GM23338 (cell line): ENCODE data around the gene PDE1A. TPM values are rescaled to one million over a fixed set of nuclear protein-coding genes. Genes with fewer than 3 reads are reported as not detected.

Source experiments
- ATAC-seq: fragments of 200-7000 bp; cut with Tn5 transposase; 3 replicates; pipeline ENCODE4 v1.9.1; 2020
- DNase-seq: peaks from one replicate; pipeline ENCODE4 v3.0.0-alpha.2; 2015; ENCODE audit warnings: low spot score
- H2AFZ ChIP-seq: fragments of 200-600 bp; sonication (generic); 2 replicates; pipeline ENCODE4 v1.8.0; 2016; ENCODE audit warnings: antibody characterized with exemption, mild to moderate bottlenecking, moderate library complexity
- H3F3A ChIP-seq: fragments of 200-600 bp; sonication (generic); replicated peaks from 2 replicates; pipeline ENCODE4 v1.8.0; 2017; ENCODE audit warnings: antibody characterized with exemption, mixed run types, low read depth
- H3K27ac ChIP-seq: fragments of 200-600 bp; sonication (generic); 2 replicates; pipeline ENCODE4 v1.6.1; 2016; ENCODE audit warnings: low read depth
- H3K27me3 ChIP-seq: fragments of 200-600 bp; sonication (generic); 2 replicates; pipeline ENCODE4 v1.8.0; 2016; ENCODE audit warnings: mild to moderate bottlenecking, mixed run types, moderate library complexity; ENCODE audit not compliant: insufficient read depth
- H3K36me3 ChIP-seq: fragments of 200-600 bp; sonication (generic); 2 replicates; pipeline ENCODE4 v1.8.0; 2016; ENCODE audit warnings: mild to moderate bottlenecking; ENCODE audit not compliant: insufficient read depth
- H3K4me1 ChIP-seq: fragments of 200-600 bp; sonication (generic); 2 replicates; pipeline ENCODE4 v1.8.0; 2016; ENCODE audit warnings: mild to moderate bottlenecking, moderate library complexity; ENCODE audit not compliant: insufficient read depth
- H3K4me2 ChIP-seq: fragments of 200-600 bp; sonication (generic); 2 replicates; pipeline ENCODE4 v1.7.1; 2017; ENCODE audit warnings: mixed run types
- H3K4me3 ChIP-seq: fragments of 200-600 bp; sonication (generic); 2 replicates; pipeline ENCODE4 v1.6.1; 2016; ENCODE audit warnings: mixed run types
- H3K79me2 ChIP-seq: fragments of 200-600 bp; sonication (generic); replicated peaks from 2 replicates; pipeline ENCODE4 v1.8.0; 2017; ENCODE audit warnings: mild to moderate bottlenecking; ENCODE audit not compliant: insufficient read depth
- H3K9me2 ChIP-seq: fragments of 200-600 bp; sonication (generic); 2 replicates; pipeline ENCODE4 v1.8.0; 2017; ENCODE audit not compliant: insufficient read depth
- H4K20me1 ChIP-seq: fragments of 200-600 bp; sonication (generic); replicated peaks from 2 replicates; pipeline ENCODE4 v1.8.0; 2017; ENCODE audit warnings: mild to moderate bottlenecking; ENCODE audit not compliant: insufficient read depth
- H3K27ac Mint-ChIP-seq: 2 replicates; pipeline ENCODE4 v1.8.0; 2020; ENCODE audit warnings: inconsistent platforms, mild to moderate bottlenecking, moderate library complexity, mixed read lengths
- H3K27me3 Mint-ChIP-seq: 3 replicates; pipeline ENCODE4 v1.8.0; 2022; ENCODE audit warnings: low read depth, mild to moderate bottlenecking, moderate library complexity, mixed read lengths, inconsistent platforms; ENCODE audit not compliant: insufficient read depth, poor library complexity
- H3K36me3 Mint-ChIP-seq: 3 replicates; pipeline ENCODE4 v1.8.0; 2021; ENCODE audit warnings: low read depth, mild to moderate bottlenecking, inconsistent platforms, moderate library complexity, mixed read lengths
- H3K4me1 Mint-ChIP-seq: 3 replicates; pipeline ENCODE4 v1.8.0; 2020; ENCODE audit warnings: mild to moderate bottlenecking, inconsistent platforms, mixed read lengths
- H3K4me3 Mint-ChIP-seq: 3 replicates; pipeline ENCODE4 v1.8.0; 2021; ENCODE audit warnings: moderate library complexity, mild to moderate bottlenecking, inconsistent platforms, mixed read lengths
- H3K9me3 Mint-ChIP-seq: 3 replicates; pipeline ENCODE4 v1.8.0; 2020; ENCODE audit warnings: moderate library complexity, mild to moderate bottlenecking, inconsistent platforms, mixed read lengths
- CREB1 ChIP-seq: fragments of 250-450 bp; sonication (Bioruptor Pico); IDR thresholded peaks from 2 replicates; pipeline ENCODE4 v1.5.0; 2020; ENCODE audit warnings: low read depth, mild to moderate bottlenecking, moderate library complexity
- JUNB ChIP-seq: IDR thresholded peaks from one replicate; pipeline ENCODE4 v1.6.1; 2016; ENCODE audit warnings: antibody characterized with exemption; ENCODE audit not compliant: unreplicated experiment
- NANOG ChIP-seq: IDR thresholded peaks from 2 replicates; pipeline ENCODE4 v1.6.1; 2016; ENCODE audit warnings: antibody characterized with exemption, borderline replicate concordance
- POLR2AphosphoS5 ChIP-seq: IDR thresholded peaks from 2 replicates; pipeline ENCODE4 v1.6.1; 2016; ENCODE audit warnings: antibody characterized with exemption, low read depth
- REST ChIP-seq: IDR thresholded peaks from one replicate; pipeline ENCODE4 v1.6.1; 2018; ENCODE audit warnings: antibody characterized with exemption; ENCODE audit not compliant: unreplicated experiment
- STAT1 ChIP-seq: IDR thresholded peaks from one replicate; pipeline ENCODE4 v1.6.1; 2016; ENCODE audit warnings: antibody characterized with exemption; ENCODE audit not compliant: unreplicated experiment
- ZNF114 ChIP-seq: fragments of 250-450 bp; sonication (Bioruptor Pico); IDR thresholded peaks from 2 replicates; pipeline ENCODE4 v1.5.0; 2020; ENCODE audit warnings: mild to moderate bottlenecking, moderate library complexity
- ZNF331 ChIP-seq: fragments of 250-450 bp; sonication (Bioruptor Pico); IDR thresholded peaks from 2 replicates; pipeline ENCODE4 v1.5.0; 2020; ENCODE audit warnings: low read depth, mild to moderate bottlenecking, moderate library complexity
- polyA plus RNA-seq: library from polyadenylated mRNA; unstranded; fragments of >200 nt; fragmentation: Nextera tagmentation; extraction: Ambion mirVana; gene quantifications from 2 replicates; pipeline ENCODE4 v1.2.1, GENCODE V29; 2016
- total RNA-seq: library from RNA; depleted of rRNA; stranded (reverse); fragments of >200 nt; shearing (Covaris generic); gene quantifications from 2 replicates; pipeline ENCODE4 v1.2.3, GENCODE V29; 2014
- TF ChIP-seq, protein P1 (sequence below), 2 experiments: fragments of 200-600 bp in 1 of 2; sonication (generic) in 1 of 2; conservative IDR thresholded peaks; 2 replicates each; pipeline versions ENCODE4 v1.5.1 to v1.6.1; 2016 to 2017; ENCODE audit warnings: antibody characterized with exemption in 2 of 2, low read depth in 2 of 2, mild to moderate bottlenecking in 2 of 2, moderate library complexity in 1 of 2

The PDE1A gene
- total and polyA plus RNA-seq, 2 experiments from 2014 or later = 0.28 to 0.31 TPM

DNA sequence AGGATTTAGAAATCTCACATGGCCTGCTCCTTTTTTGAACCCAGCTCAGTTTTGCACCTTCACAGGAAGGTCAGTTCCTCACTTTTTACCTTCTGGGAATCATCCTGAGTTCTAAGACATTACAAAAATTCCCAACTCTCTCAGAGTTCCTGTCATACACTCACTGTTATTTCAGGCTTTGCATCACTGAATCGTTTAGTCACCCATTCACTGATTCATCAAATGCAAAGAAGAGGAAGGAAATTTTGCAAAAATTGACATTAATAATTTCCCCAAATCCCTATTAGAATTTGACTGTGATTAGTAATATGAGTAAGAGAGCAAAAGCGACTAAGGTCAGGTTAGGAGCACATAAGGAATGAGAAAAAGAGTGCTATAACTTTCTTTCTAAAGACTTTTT lies 197.5 kb downstream of the PDE1A start:
- Mint-ChIP-seq H3K9me3 (no peaks in the 10 kb centered on the region), H3K27me3 (no peaks in the 10 kb centered on the region), H3K36me3 (no peaks in the 10 kb centered on the region), H3K4me3 (no peak overlapping the region), H3K27ac (no peak overlapping the region), H3K4me1 (peaks cover 2% of the 10 kb centered on the region; the same call in 1 of the 3 replicates)
- Histone ChIP-seq H3K9me2 (no peaks in the 10 kb centered on the region), H2AFZ (no peak overlapping the region; the same call in 1 of the 2 replicates), H3K79me2 (no peaks in the 10 kb centered on the region), H3K36me3 (no peaks in the 10 kb centered on the region), H3K27me3 (no peaks in the 10 kb centered on the region), H3F3A (no peaks in the 10 kb centered on the region), H3K4me1 (no peaks in the 10 kb centered on the region), H3K4me2 (no peak overlapping the region), H3K27ac (no peak overlapping the region), H4K20me1 (no peaks in the 10 kb centered on the region), H3K4me3 (no peak overlapping the region)
- no peak for TF ChIP-seq NANOG
- ATAC-seq (no peak), DNase-seq (no peak)

DNA sequence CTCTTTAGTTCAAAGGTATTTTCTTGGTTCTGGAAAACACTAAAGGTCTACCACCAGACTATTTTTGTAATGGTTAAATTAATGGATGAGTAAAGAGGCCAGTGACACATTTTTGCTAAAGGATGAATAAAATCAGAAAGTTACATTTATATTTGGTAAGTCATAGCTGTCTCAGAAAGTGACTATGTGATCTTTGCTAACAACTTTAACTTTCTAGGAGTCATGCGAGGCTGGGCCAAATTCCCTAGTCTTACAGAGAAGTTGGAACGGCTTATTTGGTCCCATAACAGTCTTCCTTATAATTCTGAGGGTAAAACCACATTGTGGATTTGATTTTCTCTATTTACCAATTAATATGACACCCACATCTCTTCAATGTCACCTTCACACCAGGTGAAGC lies 198.1 kb downstream of the PDE1A start:
- ATAC-seq (no peak), DNase-seq (no peak)
- Histone ChIP-seq H3K4me1 (no peaks in the 10 kb centered on the region), H3K4me3 (no peak overlapping the region), H3F3A (no peaks in the 10 kb centered on the region), H3K9me2 (no peaks in the 10 kb centered on the region), H3K27ac (no peak overlapping the region), H2AFZ (no peak overlapping the region; the same call in 1 of the 2 replicates), H4K20me1 (no peaks in the 10 kb centered on the region), H3K27me3 (no peaks in the 10 kb centered on the region), H3K79me2 (no peaks in the 10 kb centered on the region), H3K36me3 (no peaks in the 10 kb centered on the region), H3K4me2 (no peak overlapping the region)
- TF ChIP-seq, protein P1, sequence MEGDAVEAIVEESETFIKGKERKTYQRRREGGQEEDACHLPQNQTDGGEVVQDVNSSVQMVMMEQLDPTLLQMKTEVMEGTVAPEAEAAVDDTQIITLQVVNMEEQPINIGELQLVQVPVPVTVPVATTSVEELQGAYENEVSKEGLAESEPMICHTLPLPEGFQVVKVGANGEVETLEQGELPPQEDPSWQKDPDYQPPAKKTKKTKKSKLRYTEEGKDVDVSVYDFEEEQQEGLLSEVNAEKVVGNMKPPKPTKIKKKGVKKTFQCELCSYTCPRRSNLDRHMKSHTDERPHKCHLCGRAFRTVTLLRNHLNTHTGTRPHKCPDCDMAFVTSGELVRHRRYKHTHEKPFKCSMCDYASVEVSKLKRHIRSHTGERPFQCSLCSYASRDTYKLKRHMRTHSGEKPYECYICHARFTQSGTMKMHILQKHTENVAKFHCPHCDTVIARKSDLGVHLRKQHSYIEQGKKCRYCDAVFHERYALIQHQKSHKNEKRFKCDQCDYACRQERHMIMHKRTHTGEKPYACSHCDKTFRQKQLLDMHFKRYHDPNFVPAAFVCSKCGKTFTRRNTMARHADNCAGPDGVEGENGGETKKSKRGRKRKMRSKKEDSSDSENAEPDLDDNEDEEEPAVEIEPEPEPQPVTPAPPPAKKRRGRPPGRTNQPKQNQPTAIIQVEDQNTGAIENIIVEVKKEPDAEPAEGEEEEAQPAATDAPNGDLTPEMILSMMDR (conservative IDR thresholded peaks at IDR 0.05; ENCODE audit: low read depth in 2 of 2) = no peak
- TF ChIP-seq JUNB (no peak), CREB1 (no peak), ZNF114 (CRISPR knock-in tag) (no peak), STAT1 (no peak), ZNF331 (CRISPR knock-in tag) (no peak), POLR2AphosphoS5 (no peak)
- no peaks in the 10 kb centered on the region for H3K36me3 Mint-ChIP-seq
- no peak overlapping the region for H3K4me3 Mint-ChIP-seq
- no peaks in the 10 kb centered on the region for H3K9me3 Mint-ChIP-seq
- H3K4me1 Mint-ChIP-seq = peaks cover 2% of the 10 kb centered on the region; the same call in 1 of the 3 replicates
- no peak overlapping the region for H3K27ac Mint-ChIP-seq
- H3K27me3 Mint-ChIP-seq = no peaks in the 10 kb centered on the region

- Mint-ChIP-seq H3K4me3 (no peak overlapping the region), H3K9me3 (no peaks in the 10 kb centered on the region), H3K36me3 (no peaks in the 10 kb centered on the region), H3K4me1 (peaks cover 2% of the 10 kb centered on the region; the same call in 1 of the 3 replicates), H3K27ac (no peak overlapping the region), H3K27me3 (no peaks in the 10 kb centered on the region)
- no peaks in the 10 kb centered on the region for H3F3A ChIP-seq
- no peaks in the 10 kb centered on the region for H3K79me2 ChIP-seq
- DNase-seq = no peak
- ATAC-seq = no peak
- H3K4me3 ChIP-seq = no peak overlapping the region
- H3K4me2 ChIP-seq = no peak overlapping the region
- H4K20me1 ChIP-seq = no peaks in the 10 kb centered on the region
- no peak overlapping the region for H2AFZ ChIP-seq
- H3K36me3 ChIP-seq = no peaks in the 10 kb centered on the region
- no peak overlapping the region for H3K27ac ChIP-seq
- no peaks in the 10 kb centered on the region for H3K27me3 ChIP-seq
- H3K4me1 ChIP-seq = no peaks in the 10 kb centered on the region
- H3K9me2 ChIP-seq = no peaks in the 10 kb centered on the region
- TF ChIP-seq POLR2AphosphoS5 (no peak), JUNB (no peak), REST (no peak)
- TF ChIP-seq, protein P1 (conservative IDR thresholded peaks at IDR 0.05; ENCODE audit: low read depth in 2 of 2) = no peak
These were observed 198.8 kb downstream of the PDE1A start for GRCh38 chr2:182228073-182228473.
